ENCODE results near the gene OR1J2. TPM values are rescaled to one million over a fixed set of nuclear protein-coding genes. Genes with fewer than 3 reads are reported as not detected.

OR1J2 gene
- total and polyA plus RNA-seq, 2 of the 4 experiments (the other 2 are of a cell fraction) = not detected

Other genes with a start within 250 kb of the OR1J2 start
- 8.1 and 8.4 TPM in 2 replicates for gene RBM18, start 246.0 kb upstream of the OR1J2 start, total RNA-seq (2012; rRNA removed)
- gene RBM18, start 246.0 kb upstream of the OR1J2 start, polyA plus RNA-seq (2012; rRNA removed) = 13.8 and 15.6 TPM in 2 replicates
- gene MRRF, start 245.9 kb upstream of the OR1J2 start, total RNA-seq (2012; rRNA removed) = 35.8 and 38.0 TPM in 2 replicates
- gene MRRF, start 245.9 kb upstream of the OR1J2 start, polyA plus RNA-seq (2012; rRNA removed) = 27.1 and 32.1 TPM in 2 replicates
- 21.1 and 24.7 TPM in 2 replicates for gene PTGS1, start 139.8 kb upstream of the OR1J2 start, total RNA-seq (2012; rRNA removed)
- gene PTGS1, start 139.8 kb upstream of the OR1J2 start, polyA plus RNA-seq (2012; rRNA removed) = 33.9 and 38.3 TPM in 2 replicates
- gene OR1J1, start 32.9 kb upstream of the OR1J2 start, total RNA-seq (2012; rRNA removed) = not detected in 2 replicates
- gene OR1J1, start 32.9 kb upstream of the OR1J2 start, polyA plus RNA-seq (2012; rRNA removed) = not detected in 2 replicates
- gene OR1J4, start 8.3 kb downstream of the OR1J2 start, total RNA-seq (2012; rRNA removed) = not detected in 2 replicates
- gene OR1J4, start 8.3 kb downstream of the OR1J2 start, polyA plus RNA-seq (2012; rRNA removed) = not detected in 2 replicates
- gene OR1N1, start 16.5 kb downstream of the OR1J2 start, total RNA-seq (2012; rRNA removed) = not detected in 2 replicates
- not detected in 2 replicates for gene OR1N1, start 16.5 kb downstream of the OR1J2 start, polyA plus RNA-seq (2012; rRNA removed)
- not detected in 2 replicates for gene OR1N2, start 42.3 kb downstream of the OR1J2 start, total RNA-seq (2012; rRNA removed)
- not detected in 2 replicates for gene OR1N2, start 42.3 kb downstream of the OR1J2 start, polyA plus RNA-seq (2012; rRNA removed)
- not detected in 2 replicates for gene OR1L8, start 72.6 kb downstream of the OR1J2 start, total RNA-seq (2012; rRNA removed)
- gene OR1L8, start 72.6 kb downstream of the OR1J2 start, polyA plus RNA-seq (2012; rRNA removed) = not detected in 2 replicates
- gene OR1Q1, start 103.9 kb downstream of the OR1J2 start, total RNA-seq (2012; rRNA removed) = not detected in 2 replicates
- gene OR1Q1, start 103.9 kb downstream of the OR1J2 start, polyA plus RNA-seq (2012; rRNA removed) = not detected in 2 replicates
- not detected in 2 replicates for gene OR1B1, start 146.8 kb downstream of the OR1J2 start, total RNA-seq (2012; rRNA removed)
- gene OR1B1, start 146.8 kb downstream of the OR1J2 start, polyA plus RNA-seq (2012; rRNA removed) = not detected in 2 replicates
- not detected in 2 replicates for gene OR1L1, start 150.9 kb downstream of the OR1J2 start, total RNA-seq (2012; rRNA removed)
- not detected in 2 replicates for gene OR1L1, start 150.9 kb downstream of the OR1J2 start, polyA plus RNA-seq (2012; rRNA removed)
- gene OR1L3, start 164.3 kb downstream of the OR1J2 start, total RNA-seq (2012; rRNA removed) = not detected in 2 replicates
- not detected in 2 replicates for gene OR1L3, start 164.3 kb downstream of the OR1J2 start, polyA plus RNA-seq (2012; rRNA removed)
- not detected in 2 replicates for gene OR1L4, start 213.2 kb downstream of the OR1J2 start, total RNA-seq (2012; rRNA removed)
- gene OR1L4, start 213.2 kb downstream of the OR1J2 start, polyA plus RNA-seq (2012; rRNA removed) = not detected in 2 replicates
- not detected in 2 replicates for gene OR1L6, start 231.5 kb downstream of the OR1J2 start, total RNA-seq (2012; rRNA removed)
- gene OR1L6, start 231.5 kb downstream of the OR1J2 start, polyA plus RNA-seq (2012; rRNA removed) = not detected in 2 replicates

Measured in IMR-90 (cell line).